Thyroid gland (tissue), 4 donors: ENCODE measurements around the gene CACNA2D3.

ENCODE experiments used
- POLR2A ChIP-seq, 2 donors: fragments of 450-650 bp; IDR thresholded peaks; one replicate each; pipeline ENCODE4 v1.6.1; 2017; ENCODE audit warnings: antibody characterized with exemption in 2 of 2, mild to moderate bottlenecking in 2 of 2, moderate library complexity in 1 of 2
- TF ChIP-seq, protein P1 (sequence below), 6 experiments: fragments of 200-600 bp in 3 of 6; fragments of 450-650 bp in 3 of 6; sonication (generic) in 3 of 6; IDR thresholded peaks; one replicate each; pipeline ENCODE4 v1.5.1; 2016 to 2019; ENCODE audit warnings: antibody characterized with exemption in 6 of 6, mild to moderate bottlenecking in 2 of 6, inconsistent platforms in 1 of 6, moderate library complexity in 1 of 6

DNA sequence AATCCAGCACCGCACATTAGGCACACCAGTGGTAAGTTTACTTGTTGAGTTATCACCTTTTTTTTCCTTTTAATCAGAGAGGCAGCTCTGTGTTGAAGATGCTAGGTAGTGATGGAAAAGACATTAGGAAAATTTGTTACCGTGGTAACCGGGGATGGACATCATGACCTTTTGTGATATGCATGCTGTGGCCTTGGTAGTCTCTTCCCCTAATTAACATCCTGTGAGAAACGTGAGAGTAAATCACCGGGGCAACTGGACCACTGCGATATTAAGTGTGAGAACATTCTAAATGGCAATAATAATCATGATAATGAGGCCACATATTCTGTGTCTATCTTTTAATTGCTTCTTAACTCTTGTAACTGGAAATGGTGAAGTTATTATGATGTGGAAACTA lies 362.0 kb downstream of the CACNA2D3 start:
- no peak for TF ChIP-seq POLR2A (IDR thresholded peaks at IDR 0.05)
- TF ChIP-seq, protein P1, sequence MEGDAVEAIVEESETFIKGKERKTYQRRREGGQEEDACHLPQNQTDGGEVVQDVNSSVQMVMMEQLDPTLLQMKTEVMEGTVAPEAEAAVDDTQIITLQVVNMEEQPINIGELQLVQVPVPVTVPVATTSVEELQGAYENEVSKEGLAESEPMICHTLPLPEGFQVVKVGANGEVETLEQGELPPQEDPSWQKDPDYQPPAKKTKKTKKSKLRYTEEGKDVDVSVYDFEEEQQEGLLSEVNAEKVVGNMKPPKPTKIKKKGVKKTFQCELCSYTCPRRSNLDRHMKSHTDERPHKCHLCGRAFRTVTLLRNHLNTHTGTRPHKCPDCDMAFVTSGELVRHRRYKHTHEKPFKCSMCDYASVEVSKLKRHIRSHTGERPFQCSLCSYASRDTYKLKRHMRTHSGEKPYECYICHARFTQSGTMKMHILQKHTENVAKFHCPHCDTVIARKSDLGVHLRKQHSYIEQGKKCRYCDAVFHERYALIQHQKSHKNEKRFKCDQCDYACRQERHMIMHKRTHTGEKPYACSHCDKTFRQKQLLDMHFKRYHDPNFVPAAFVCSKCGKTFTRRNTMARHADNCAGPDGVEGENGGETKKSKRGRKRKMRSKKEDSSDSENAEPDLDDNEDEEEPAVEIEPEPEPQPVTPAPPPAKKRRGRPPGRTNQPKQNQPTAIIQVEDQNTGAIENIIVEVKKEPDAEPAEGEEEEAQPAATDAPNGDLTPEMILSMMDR (IDR thresholded peaks at IDR 0.05) = no peak
